ENCODE measurements around the gene FCMR.

GRCh38 chr1:206933333-206933945, 11.7 kb upstream of the FCMR start:
- TF ChIP-seq POLR2A (IDR thresholded peaks at IDR 0.05; ENCODE audit: low read depth, low read length): no peak
- no peak for TF ChIP-seq POLR2AphosphoS5 (IDR thresholded peaks at IDR 0.05; ENCODE audit: low read depth, low read length)
- no peak for TF ChIP-seq TAF1 (IDR thresholded peaks at IDR 0.05; ENCODE audit: low read depth, low read length)
- TF ChIP-seq PAX5 (IDR thresholded peaks at IDR 0.05; ENCODE audit: insufficient read depth, low read length, severe bottlenecking): no peak
- TF ChIP-seq SPI1 (IDR thresholded peaks at IDR 0.05; ENCODE audit: low read depth, low read length): no peak

Data from GM12891 (cell line).